ENCODE measurements around the gene ATP9A. TPM values are rescaled to one million over a fixed set of nuclear protein-coding genes. Genes with fewer than 3 reads are reported as not detected.
A peak's percentile ranks its signal among the peaks of the same experiment; 100 is the strongest.

Gene ATP9A
- total RNA-seq, 2 experiments from 2014 or later, result 0.11 to 0.19 TPM

- DNase-seq, result no peak
- no peaks in the 10 kb centered on the region for H3K36me3 ChIP-seq (ENCODE audit: insufficient read depth, low read length)
- POLR2A ChIA-PET, result no interaction called here
- peaks cover 0 to 7% of the 10 kb centered on the region in 2 experiments for H3K9me3 ChIP-seq (ENCODE audit: control insufficient read depth in 1 of 2, insufficient read depth in 1 of 2, low read length in 2 of 2)
- TF ChIP-seq CTCF (IDR thresholded peaks at IDR 0.05), result no peak
- peaks cover 4 to 9% of the 10 kb centered on the region in 2 experiments for H3K27me3 ChIP-seq (ENCODE audit: control insufficient read depth in 1 of 2, insufficient read depth in 2 of 2, low read length in 2 of 2)
- ATAC-seq (ENCODE audit: poor library complexity), result no peak
- CTCF ChIA-PET, result no interaction called here
- Mint-ChIP-seq H3K27ac (no peak overlapping the region), H3K27me3 (peaks cover 14% of the 10 kb centered on the region), H3K36me3 (ENCODE audit: low read depth) (no peaks in the 10 kb centered on the region), H3K4me1 (ENCODE audit: low read depth) (no peaks in the 10 kb centered on the region), H3K9me3 (peaks cover 3% of the 10 kb centered on the region), H3K4me3 (no peak overlapping the region)
- no peaks in the 10 kb centered on the region for H3K4me1 ChIP-seq (ENCODE audit: insufficient read depth, low read length)
- no peak overlapping the region for H3K4me3 ChIP-seq (ENCODE audit: low read length)
- H3K27ac ChIP-seq (ENCODE audit: low read depth in 1 of 2, low read length in 2 of 2), result no peak overlapping the region
- intact Hi-C loops (cut with DNase I, micrococcal nuclease), result no loop called here
Measured at GRCh38 chr20:51775241-51775640, 7.1 kb upstream of the ATP9A start.

- Histone ChIP-seq H3K9me3 (ENCODE audit: control insufficient read depth in 1 of 2, insufficient read depth in 1 of 2, low read length in 2 of 2) (peaks cover 0 to 5% of the 10 kb centered on the region in 2 experiments), H3K4me3 (ENCODE audit: low read length) (no peak overlapping the region), H3K36me3 (ENCODE audit: insufficient read depth, low read length) (no peaks in the 10 kb centered on the region), H3K27me3 (ENCODE audit: control insufficient read depth in 1 of 2, insufficient read depth in 2 of 2, low read length in 2 of 2) (peaks cover 23 to 25% of the 10 kb centered on the region in 2 experiments), H3K27ac (ENCODE audit: low read depth in 1 of 2, low read length in 2 of 2) (no peak overlapping the region), H3K4me1 (ENCODE audit: insufficient read depth, low read length) (peaks cover 7% of the 10 kb centered on the region)
- intact Hi-C loops (cut with DNase I, micrococcal nuclease), result no loop called here
- H3K4me1 Mint-ChIP-seq (ENCODE audit: low read depth), result peaks cover 9% of the 10 kb centered on the region
- POLR2A ChIA-PET, result no interaction called here
- CTCF ChIA-PET, result no interaction called here
- no peak for TF ChIP-seq CTCF (IDR thresholded peaks at IDR 0.05)
- no peak overlapping the region for H3K27ac Mint-ChIP-seq
- H3K36me3 Mint-ChIP-seq (ENCODE audit: low read depth), result no peaks in the 10 kb centered on the region
- DNase-seq (no peak), ATAC-seq (ENCODE audit: poor library complexity) (no peak)
- no peaks in the 10 kb centered on the region for H3K9me3 Mint-ChIP-seq
- H3K27me3 Mint-ChIP-seq, result peaks cover 32% of the 10 kb centered on the region
- H3K4me3 Mint-ChIP-seq, result no peak overlapping the region
Measured at GRCh38 chr20:51772236-51772635, 4.0 kb upstream of the ATP9A start.

GRCh38 chr20:51769976-51770615 is 1.9 kb upstream of the ATP9A start:
- no peak for TF ChIP-seq CTCF (IDR thresholded peaks at IDR 0.05)
- Mint-ChIP-seq H3K9me3 (no peaks in the 10 kb centered on the region), H3K27me3 (peaks cover 39% of the 10 kb centered on the region), H3K27ac (no peak overlapping the region), H3K36me3 (ENCODE audit: low read depth) (no peaks in the 10 kb centered on the region), H3K4me1 (ENCODE audit: low read depth) (peaks cover 12% of the 10 kb centered on the region), H3K4me3 (peak overlapping the region; percentile 11)
- Histone ChIP-seq H3K4me3 (ENCODE audit: low read length) (no peak overlapping the region), H3K27ac (ENCODE audit: low read depth in 1 of 2, low read length in 2 of 2) (no peak overlapping the region), H3K27me3 (ENCODE audit: control insufficient read depth in 1 of 2, insufficient read depth in 2 of 2, low read length in 2 of 2) (peaks cover 20 to 29% of the 10 kb centered on the region in 2 experiments), H3K9me3 (ENCODE audit: control insufficient read depth in 1 of 2, insufficient read depth in 1 of 2, low read length in 2 of 2) (peaks cover 0 to 5% of the 10 kb centered on the region in 2 experiments), H3K4me1 (ENCODE audit: insufficient read depth, low read length) (peaks cover 10% of the 10 kb centered on the region), H3K36me3 (ENCODE audit: insufficient read depth, low read length) (no peaks in the 10 kb centered on the region)
- no peak for DNase-seq
- no peak for ATAC-seq (ENCODE audit: poor library complexity)
- ChIA-PET CTCF (no interaction called here), POLR2A (no interaction called here)
- intact Hi-C loops (cut with DNase I, micrococcal nuclease), result no loop called here

All from CD4-positive, alpha-beta T cell (primary cell).